KG1 (cell line): Measurements from ENCODE around the gene ZNF17.

ENCODE experiments used
- DNase-seq: peaks from one replicate; lab custom pipeline; 2025; lab: John Stamatoyannopoulos, UW

The ZNF17 gene

DNA sequence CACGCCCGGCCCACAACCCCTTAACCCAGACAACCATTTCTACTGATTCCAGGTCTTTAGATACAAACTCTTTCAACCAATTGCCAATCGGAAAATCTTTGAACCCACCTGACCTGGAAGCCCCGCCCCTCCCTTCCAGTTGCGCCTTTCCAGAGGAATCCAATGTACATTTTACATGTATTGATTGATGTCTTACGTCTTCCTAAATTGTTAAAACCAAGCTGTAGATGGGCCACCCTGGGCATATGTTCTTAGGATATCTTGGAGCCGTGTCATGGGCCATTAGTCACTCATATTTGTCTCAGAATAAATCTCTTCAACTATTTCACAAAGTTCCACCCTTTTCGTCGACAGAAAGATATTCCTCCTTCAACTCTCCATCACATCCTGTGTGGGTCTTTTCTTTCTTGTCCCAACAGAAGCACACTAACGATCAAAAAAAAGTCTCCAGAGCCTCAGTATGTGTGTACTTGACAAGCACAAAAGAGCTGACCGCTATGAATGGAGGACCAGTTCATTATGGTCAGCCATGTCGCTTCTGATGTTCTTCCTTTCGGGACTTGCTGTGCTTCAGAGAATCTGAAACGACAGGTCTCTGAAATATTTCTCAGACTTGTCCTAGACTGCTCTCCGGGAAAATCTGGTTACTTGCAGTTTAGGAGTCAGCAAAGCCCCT lies 23.6 kb downstream of the ZNF17 start:
- DNase-seq = no peak

- peak; percentile 95 for DNase-seq
These were observed 24.4 kb downstream of the ZNF17 start, which contains the start of gene ZNF749 for GRCh38 chr19:57435062-57435978. Gene ZNF749, plus strand, starts transcription at chr19:57435325. Its CDS starts 254 bp downstream, at chr19:57435579.

- no peak for DNase-seq
These were observed 25.5 kb downstream of the ZNF17 start for GRCh38 chr19:57436417-57436816.

- DNase-seq = no peak
These were observed 27.0 kb downstream of the ZNF17 start for GRCh38 chr19:57437931-57438330.

- DNase-seq = no peak
These were observed 28.0 kb downstream of the ZNF17 start for GRCh38 chr19:57438925-57439324.

- no peak for DNase-seq
These were observed 31.2 kb downstream of the ZNF17 start for GRCh38 chr19:57441979-57442752.

DNA sequence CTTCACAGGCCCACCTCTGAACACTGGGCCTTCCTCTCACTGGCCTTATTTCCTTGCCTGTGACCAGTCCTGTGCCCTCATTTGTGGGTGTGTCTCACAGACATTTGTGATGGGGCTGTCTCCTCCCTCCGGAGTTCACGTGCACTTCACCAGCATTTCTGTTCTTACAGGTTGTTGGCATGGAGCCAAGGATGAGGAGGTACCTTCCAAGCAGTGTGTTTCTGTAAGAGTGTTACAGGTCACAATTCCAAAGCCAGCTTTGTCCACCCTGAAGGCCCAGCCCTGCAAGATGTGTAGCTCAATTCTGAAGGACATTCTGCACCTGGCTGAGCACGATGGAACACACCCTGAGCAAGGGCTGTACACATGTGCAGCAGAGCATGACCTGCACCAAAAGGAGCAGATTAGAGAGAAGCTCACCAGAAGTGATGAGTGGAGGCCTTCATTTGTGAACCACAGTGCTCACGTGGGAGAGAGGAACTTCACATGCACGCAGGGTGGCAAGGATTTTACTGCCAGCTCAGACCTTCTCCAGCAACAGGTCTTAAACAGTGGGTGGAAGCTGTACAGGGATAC lies 32.2 kb downstream of the ZNF17 start:
- DNase-seq = no peak

- DNase-seq = no peak
These were observed 41.3 kb downstream of the ZNF17 start for GRCh38 chr19:57452307-57452706.

GRCh38 chr19:57465680-57466381 lies 54.9 kb downstream of the ZNF17 start:
- peak; percentile 5 for DNase-seq

DNA sequence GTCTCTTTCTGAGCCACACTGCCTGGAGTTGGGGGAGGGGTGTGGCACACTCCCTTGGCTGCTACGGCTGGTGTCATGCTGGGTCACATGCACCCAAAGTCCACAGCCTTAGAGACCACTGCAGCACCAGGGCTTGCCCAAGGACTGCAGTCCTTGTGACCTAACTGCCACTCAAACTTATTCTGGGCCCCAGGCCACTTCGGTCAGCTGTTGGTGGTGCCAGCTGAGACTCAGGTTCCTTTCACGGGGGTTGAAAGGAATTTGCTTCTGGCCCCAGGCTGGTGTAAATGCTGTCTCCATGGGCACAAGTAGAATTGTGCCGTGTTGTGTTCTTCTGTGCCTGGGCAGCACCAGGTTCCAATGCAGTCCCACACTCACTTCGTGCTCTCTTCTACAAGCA lies 55.5 kb downstream of the ZNF17 start:
- no peak for DNase-seq
